ENCODE data around the gene FANCI.

FANCI gene

GRCh38 chr15:89308236-89308635 is 64.5 kb downstream of the FANCI start:
- no peak for DNase-seq

- no peak for DNase-seq
These were observed 66.2 kb downstream of the FANCI start for GRCh38 chr15:89309993-89310392.

- no peak for DNase-seq
These were observed 71.7 kb downstream of the FANCI start for GRCh38 chr15:89315375-89315929.

- DNase-seq = no peak
These were observed 72.7 kb downstream of the FANCI start for GRCh38 chr15:89316504-89316903.

- no peak for DNase-seq
These were observed 73.5 kb downstream of the FANCI start for GRCh38 chr15:89317186-89317720.

GRCh38 chr15:89319678-89320077 is 75.9 kb downstream of the FANCI start:
- no peak for DNase-seq

GRCh38 chr15:89320200-89320599 is 76.4 kb downstream of the FANCI start:
- DNase-seq = no peak

- no peak for DNase-seq
These were observed 78.0 kb downstream of the FANCI start for GRCh38 chr15:89321521-89322410.

GRCh38 chr15:89322822-89323221 is 79.0 kb downstream of the FANCI start:
- no peak for DNase-seq

- no peak for DNase-seq
These were observed 80.0 kb downstream of the FANCI start for GRCh38 chr15:89323825-89324224.

- no peak for DNase-seq
These were observed 81.4 kb downstream of the FANCI start for GRCh38 chr15:89325039-89325803.

- DNase-seq = no peak
These were observed 82.5 kb downstream of the FANCI start for GRCh38 chr15:89326316-89326715.

GRCh38 chr15:89327113-89327512 is 83.3 kb downstream of the FANCI start:
- no peak for DNase-seq

- DNase-seq = no peak
These were observed 84.8 kb downstream of the FANCI start for GRCh38 chr15:89328398-89329254.

GRCh38 chr15:89329329-89330084 is 85.7 kb downstream of the FANCI start:
- DNase-seq = no peak

- DNase-seq = no peak
These were observed 86.3 kb downstream of the FANCI start for GRCh38 chr15:89330119-89330518.

- DNase-seq = no peak
These were observed 87.3 kb downstream of the FANCI start for GRCh38 chr15:89330881-89331595.

- DNase-seq = no peak
These were observed 88.7 kb downstream of the FANCI start for GRCh38 chr15:89332446-89332845.

- no peak for DNase-seq
These were observed 89.5 kb downstream of the FANCI start for GRCh38 chr15:89333011-89333860.

- DNase-seq = no peak
These were observed 90.3 kb downstream of the FANCI start for GRCh38 chr15:89333959-89334509.
